NCI-H524 (cell line): ENCODE results near the gene EPB41L4B.
A peak's percentile ranks its signal among the peaks of the same experiment; 100 is the strongest.
"Not testable (repeated sequence)": the region's sequence is repeated elsewhere in the genome, so short reads cannot be mapped to it uniquely, and the experiment has no call there.

ENCODE experiments used
- DNase-seq, 2 experiments: peaks; one replicate each; lab custom pipeline; 2025; lab: John Stamatoyannopoulos, UW

The EPB41L4B gene

DNA sequence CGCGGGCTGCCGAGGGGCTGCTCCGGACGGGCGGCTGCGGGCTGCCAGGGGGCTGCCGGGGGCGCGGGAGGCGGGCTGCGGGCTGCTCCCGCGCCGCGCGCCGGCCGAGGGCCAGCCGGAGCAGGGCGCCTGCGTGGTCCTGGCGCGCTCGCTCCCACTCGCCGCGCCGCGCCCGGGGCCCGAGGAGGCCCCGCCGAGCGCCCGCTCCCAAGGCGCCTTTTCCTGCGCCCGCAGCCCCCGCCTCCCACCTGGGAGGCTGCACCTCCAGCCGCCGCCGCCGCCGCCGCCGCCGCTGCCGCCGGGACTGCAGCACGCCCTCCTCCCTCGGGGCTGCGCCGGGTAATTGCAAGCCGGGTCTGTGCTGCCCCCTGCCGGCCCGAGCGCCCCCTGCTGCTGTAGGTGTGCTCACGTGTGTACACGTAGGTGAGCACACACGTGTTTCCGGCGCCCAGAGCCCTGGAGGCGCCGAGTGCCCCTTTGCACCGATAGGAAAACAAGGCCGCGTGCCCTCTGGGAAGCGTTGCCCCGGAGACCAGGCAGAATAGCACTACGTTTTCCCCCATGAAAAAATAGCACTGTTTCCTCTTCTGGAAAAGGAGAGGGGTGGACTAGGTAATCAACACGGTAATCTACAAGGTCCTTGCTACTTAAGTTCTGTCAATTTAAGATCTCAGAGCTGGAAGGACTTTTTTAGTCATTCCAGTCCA lies at the start of gene EPB41L4B:
Gene EPB41L4B (minus strand): TSS at position 318 of the 707 bp plus-strand sequence. CDS start 613 bp downstream, outside the sequence.
- peak; percentile 80 to 91 for DNase-seq

DNA sequence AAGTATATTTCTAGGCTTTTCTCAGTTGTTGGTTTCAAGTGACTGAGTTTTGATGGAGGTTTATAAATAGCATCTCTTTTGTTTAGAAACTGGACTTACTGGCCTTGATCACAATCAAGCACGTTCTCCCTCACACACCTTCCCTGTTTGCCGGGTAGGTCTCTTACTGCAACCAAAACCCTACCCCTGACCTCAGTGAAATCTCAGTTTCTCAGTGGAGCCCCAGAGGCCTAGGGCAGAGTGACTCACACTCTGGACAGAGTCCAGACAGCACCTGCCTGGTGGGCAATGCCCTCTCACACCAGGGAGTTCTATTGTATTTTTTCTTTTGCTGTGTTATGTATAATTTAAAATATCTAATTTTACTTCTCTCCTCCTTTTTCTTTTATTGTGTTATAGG lies 48.4 kb upstream of the EPB41L4B start:
- DNase-seq = no peak

GRCh38 chr9:109360771-109361170 lies 39.9 kb upstream of the EPB41L4B start:
- DNase-seq = no peak

DNA sequence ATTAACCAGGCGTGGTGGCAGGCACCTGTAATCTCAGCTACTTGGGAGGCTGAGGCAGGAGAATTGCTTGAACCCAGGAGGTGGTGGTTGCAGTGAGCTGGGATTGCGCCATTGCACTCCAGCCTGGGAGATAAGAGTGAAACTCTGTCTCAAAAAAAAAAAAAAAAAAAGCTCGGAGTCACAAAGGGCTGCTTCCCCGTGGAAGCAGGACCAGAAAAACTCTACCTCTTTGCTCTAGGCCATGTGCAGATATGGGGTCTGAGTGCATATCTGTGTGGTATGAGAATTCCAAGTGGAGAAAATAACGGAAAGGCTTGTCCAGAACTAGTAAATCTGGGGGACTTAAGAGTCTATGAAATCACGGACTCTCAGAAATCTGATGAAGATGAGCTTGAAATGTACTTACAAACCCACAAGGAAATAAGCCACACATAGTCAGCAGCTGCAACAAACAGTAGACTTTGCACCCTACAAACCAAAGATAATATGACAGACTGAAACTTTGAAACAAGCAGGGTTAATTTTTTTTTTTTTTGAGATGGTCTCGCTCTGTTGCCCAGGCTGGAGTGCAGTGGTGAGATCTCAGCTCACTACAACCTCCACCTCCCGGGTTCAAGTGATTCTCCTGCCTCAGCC lies 38.2 kb upstream of the EPB41L4B start:
- DNase-seq = not testable (repeated sequence)

- peak; percentile 74 to 89 for DNase-seq
Observed at GRCh38 chr9:109355564-109356297, 34.9 kb upstream of the EPB41L4B start.

DNA sequence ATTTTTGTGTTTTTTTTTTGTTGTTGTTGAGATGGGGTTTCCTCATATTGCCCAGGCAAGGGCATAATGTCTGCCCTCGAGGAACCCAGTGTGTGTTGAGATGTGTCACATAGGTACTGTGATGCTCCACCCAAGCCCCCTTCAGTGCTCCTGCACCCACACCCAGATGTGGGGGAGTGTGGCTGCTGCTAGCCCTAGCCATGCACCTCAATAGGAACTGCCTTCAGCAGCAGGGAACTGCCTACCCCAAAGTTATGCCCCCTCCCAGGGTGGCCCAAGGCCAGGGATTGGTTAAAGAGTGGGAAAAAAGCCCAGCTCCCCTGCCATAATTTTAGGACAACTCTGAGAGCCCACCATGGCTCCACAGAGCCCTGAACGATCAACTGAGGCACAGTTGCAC lies 33.3 kb upstream of the EPB41L4B start:
- no peak for DNase-seq

- DNase-seq = no peak
Observed at GRCh38 chr9:109351032-109351431, 30.2 kb upstream of the EPB41L4B start.

- peak; percentile 59 to 84 for DNase-seq
Observed at GRCh38 chr9:109349421-109349846, 28.6 kb upstream of the EPB41L4B start.

GRCh38 chr9:109346904-109347303 lies 26.0 kb upstream of the EPB41L4B start:
- no peak for DNase-seq

DNA sequence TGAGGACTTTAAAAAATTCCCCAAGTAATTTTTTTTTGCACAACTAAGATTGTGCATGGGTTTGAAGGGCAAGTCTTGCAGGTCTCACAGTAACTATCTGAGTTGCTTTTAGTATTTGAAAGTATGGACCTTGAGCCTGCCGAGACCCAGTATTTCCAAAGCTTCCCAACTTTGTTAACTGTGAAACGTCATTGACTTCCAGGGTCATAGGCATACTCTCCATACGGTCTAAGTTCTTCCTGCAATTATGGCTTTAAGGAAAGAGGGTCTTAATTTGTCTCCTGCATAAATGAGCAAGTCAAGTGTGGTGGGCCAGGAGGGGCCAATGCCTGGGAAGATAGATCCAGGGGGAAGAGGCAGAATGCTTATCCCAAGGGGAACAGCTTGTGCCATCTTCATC lies 24.0 kb upstream of the EPB41L4B start:
- no peak for DNase-seq

GRCh38 chr9:109342878-109343277 lies 22.0 kb upstream of the EPB41L4B start:
- peak; percentile 69 to 85 for DNase-seq

- DNase-seq = peak in 1 of 2 experiments; percentile 70
Observed at GRCh38 chr9:109341561-109341960, 20.7 kb upstream of the EPB41L4B start.

GRCh38 chr9:109340979-109341378 lies 20.1 kb upstream of the EPB41L4B start:
- DNase-seq = not testable (repeated sequence)

GRCh38 chr9:109336409-109336808 lies 15.6 kb upstream of the EPB41L4B start:
- DNase-seq = no peak

DNA sequence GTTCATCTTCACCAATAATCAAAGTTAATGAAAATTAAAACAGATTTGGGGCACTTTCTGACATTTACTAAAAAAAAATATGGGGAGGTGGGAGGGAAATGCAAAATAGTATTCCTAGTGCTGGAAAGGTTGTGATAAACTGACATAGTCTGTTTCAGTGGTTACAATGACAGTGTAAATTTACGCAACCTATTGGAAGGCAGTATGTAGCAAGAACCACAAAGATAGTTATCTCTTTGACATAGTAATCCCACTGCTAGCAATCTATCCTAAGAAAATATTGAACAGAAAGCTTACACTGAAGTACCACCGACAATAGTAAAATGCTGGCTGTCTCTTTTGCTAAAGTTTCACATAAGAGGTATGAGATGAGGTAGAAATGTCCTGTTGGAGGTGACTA lies 15.1 kb upstream of the EPB41L4B start:
- DNase-seq = no peak

GRCh38 chr9:109335121-109335520 lies 14.3 kb upstream of the EPB41L4B start:
- no peak for DNase-seq

GRCh38 chr9:109331353-109331752 lies 10.5 kb upstream of the EPB41L4B start:
- peak in 1 of 2 experiments; percentile 48 for DNase-seq

GRCh38 chr9:109329638-109330258 lies 8.9 kb upstream of the EPB41L4B start:
- DNase-seq = peak in 1 of 2 experiments; percentile 30

DNA sequence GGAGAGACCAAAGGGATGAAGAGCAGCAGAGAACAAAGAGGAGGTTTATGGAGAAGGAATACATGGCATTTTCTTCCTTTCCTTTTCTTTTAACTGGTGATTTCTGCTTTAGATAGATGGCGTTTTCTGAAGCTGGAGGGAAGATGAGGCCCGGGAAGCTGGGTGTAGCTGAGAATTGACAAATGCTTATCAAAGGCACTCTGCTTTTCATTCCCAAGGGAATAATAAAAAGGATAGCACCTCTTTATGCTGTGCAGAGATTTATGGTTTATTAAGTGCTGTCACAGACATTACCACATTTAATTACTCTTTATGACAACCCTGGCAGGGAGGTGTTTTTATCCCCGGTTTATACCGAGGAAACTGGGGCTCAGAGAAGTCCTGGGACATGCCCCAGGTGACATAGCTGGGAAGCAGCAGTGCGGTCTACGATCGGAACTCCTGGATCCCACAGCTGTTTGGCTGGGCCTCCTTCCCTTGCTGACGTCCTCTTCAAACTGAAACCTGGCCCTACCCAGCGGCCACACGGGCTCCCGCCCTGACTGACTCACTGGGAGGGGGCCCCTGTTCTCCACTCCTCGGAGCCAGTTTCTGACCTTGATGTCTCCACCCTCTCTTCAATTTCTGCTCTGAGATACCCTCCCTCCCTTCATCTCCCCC lies 8.2 kb upstream of the EPB41L4B start:
- DNase-seq = peak in 1 of 2 experiments; percentile 64

GRCh38 chr9:109325089-109325488 lies 4.2 kb upstream of the EPB41L4B start:
- no peak for DNase-seq

DNA sequence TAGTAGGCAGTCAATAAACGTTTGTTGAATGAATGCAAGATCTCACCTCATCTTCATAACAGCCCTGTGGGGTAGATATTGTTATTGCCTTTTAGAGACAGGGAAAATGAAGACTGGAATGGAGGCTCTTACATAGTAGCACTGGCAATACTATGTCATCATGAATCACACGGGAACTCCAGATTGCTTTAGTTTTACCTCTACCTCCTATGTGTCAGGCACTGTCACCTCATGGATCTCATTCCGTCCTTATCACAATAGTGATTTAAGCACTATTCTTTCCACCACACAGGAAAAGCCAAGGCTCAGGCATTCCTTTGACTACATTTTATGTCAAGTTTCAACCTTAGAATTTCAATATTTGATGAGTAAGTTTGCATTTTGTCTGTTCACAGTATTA lies 2.9 kb upstream of the EPB41L4B start:
- DNase-seq = no peak

- peak in 1 of 2 experiments; percentile 30 for DNase-seq
Observed at GRCh38 chr9:109321727-109322126, 868 bp upstream of the EPB41L4B start.
